ENCODE measurements around the gene SOX12. TPM values are rescaled to one million over a fixed set of nuclear protein-coding genes. Genes with fewer than 3 reads are reported as not detected.

Gene SOX12
- total RNA-seq, 1 experiment from 2014 or later = 59.1 TPM

DNA sequence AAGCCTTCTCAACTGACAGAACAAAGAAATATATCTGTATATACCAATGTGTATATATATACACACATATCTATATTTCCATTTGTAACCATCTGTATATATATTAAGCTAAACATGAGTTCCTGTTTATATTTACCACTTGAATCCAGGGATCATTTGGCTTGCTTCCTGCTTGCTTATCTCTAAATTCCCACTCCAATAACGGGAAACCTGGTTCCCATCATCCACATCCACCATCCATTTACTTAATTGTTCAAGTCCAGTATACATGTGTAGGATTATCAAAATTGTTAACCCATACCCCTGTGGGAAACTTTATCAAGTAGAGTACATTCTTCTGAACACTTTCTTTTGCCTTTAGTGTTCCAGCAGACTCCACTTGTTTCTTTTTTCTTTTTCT, 12.5 kb upstream of the SOX12 start:
- ChIA-PET CTCF (interaction anchor here (1.1 to 2.9 kb wide), 2 partner anchors 11 to 34 kb away, joined by 3 to 25 read pairs; no protein-coding TSS in a partner anchor), POLR2A (no interaction called here)
- H3K4me1 Mint-ChIP-seq = peaks cover 27% of the 10 kb centered on the region
- ATAC-seq (no peak), DNase-seq (ENCODE audit: low spot score) (no peak)
- H3K9me3 Mint-ChIP-seq = no peaks in the 10 kb centered on the region
- no peak overlapping the region for H3K27ac Mint-ChIP-seq
- H3K27me3 Mint-ChIP-seq (ENCODE audit: low read depth) = no peaks in the 10 kb centered on the region
- TF ChIP-seq, protein P1, sequence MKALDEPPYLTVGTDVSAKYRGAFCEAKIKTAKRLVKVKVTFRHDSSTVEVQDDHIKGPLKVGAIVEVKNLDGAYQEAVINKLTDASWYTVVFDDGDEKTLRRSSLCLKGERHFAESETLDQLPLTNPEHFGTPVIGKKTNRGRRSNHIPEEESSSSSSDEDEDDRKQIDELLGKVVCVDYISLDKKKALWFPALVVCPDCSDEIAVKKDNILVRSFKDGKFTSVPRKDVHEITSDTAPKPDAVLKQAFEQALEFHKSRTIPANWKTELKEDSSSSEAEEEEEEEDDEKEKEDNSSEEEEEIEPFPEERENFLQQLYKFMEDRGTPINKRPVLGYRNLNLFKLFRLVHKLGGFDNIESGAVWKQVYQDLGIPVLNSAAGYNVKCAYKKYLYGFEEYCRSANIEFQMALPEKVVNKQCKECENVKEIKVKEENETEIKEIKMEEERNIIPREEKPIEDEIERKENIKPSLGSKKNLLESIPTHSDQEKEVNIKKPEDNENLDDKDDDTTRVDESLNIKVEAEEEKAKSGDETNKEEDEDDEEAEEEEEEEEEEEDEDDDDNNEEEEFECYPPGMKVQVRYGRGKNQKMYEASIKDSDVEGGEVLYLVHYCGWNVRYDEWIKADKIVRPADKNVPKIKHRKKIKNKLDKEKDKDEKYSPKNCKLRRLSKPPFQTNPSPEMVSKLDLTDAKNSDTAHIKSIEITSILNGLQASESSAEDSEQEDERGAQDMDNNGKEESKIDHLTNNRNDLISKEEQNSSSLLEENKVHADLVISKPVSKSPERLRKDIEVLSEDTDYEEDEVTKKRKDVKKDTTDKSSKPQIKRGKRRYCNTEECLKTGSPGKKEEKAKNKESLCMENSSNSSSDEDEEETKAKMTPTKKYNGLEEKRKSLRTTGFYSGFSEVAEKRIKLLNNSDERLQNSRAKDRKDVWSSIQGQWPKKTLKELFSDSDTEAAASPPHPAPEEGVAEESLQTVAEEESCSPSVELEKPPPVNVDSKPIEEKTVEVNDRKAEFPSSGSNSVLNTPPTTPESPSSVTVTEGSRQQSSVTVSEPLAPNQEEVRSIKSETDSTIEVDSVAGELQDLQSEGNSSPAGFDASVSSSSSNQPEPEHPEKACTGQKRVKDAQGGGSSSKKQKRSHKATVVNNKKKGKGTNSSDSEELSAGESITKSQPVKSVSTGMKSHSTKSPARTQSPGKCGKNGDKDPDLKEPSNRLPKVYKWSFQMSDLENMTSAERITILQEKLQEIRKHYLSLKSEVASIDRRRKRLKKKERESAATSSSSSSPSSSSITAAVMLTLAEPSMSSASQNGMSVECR (CRISPR knock-in tag; IDR thresholded peaks at IDR 0.05; ENCODE audit: borderline replicate concordance) = no peak
- TF ChIP-seq CREB1 (CRISPR knock-in tag; IDR thresholded peaks at IDR 0.05) (no peak), KAT7 (CRISPR knock-in tag; IDR thresholded peaks at IDR 0.05; ENCODE audit: borderline replicate concordance) (no peak)
- no peak overlapping the region for H3K4me3 Mint-ChIP-seq
- H3K36me3 Mint-ChIP-seq = no peaks in the 10 kb centered on the region

DNA sequence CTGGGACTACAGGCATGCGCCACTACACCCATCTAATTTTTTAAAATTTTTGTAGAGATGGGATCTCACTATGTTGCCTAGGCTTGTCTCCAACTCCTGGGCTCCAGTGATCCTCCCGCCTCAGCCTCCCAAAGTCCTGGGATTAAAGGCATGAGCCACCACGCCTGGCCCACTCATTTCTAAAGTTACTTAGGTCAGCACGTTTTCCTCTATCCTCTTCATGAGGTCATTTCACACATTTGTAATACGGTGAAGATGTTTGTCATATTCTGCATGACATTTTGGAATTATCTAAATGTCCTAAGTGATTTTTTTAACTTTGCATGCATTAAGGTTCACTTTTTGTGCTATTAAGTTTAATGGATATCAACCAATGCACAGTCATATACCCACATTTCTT, 11.9 kb upstream of the SOX12 start:
- no peaks in the 10 kb centered on the region for H3K27me3 Mint-ChIP-seq (ENCODE audit: low read depth)
- ATAC-seq (no peak), DNase-seq (ENCODE audit: low spot score) (no peak)
- H3K4me1 Mint-ChIP-seq = peaks cover 22% of the 10 kb centered on the region
- H3K27ac Mint-ChIP-seq = no peak overlapping the region
- CTCF ChIA-PET = interaction anchor here (1.1 kb wide), 1 partner anchor 11 kb away, joined by 3 read pairs; no protein-coding TSS in a partner anchor
- H3K36me3 Mint-ChIP-seq = no peaks in the 10 kb centered on the region
- POLR2A ChIA-PET = no interaction called here
- TF ChIP-seq JAZF1 (CRISPR knock-in tag; IDR thresholded peaks at IDR 0.05) (no peak), CBFB (CRISPR knock-in tag; IDR thresholded peaks at IDR 0.05; ENCODE audit: low read depth) (no peak), NR3C1 (CRISPR knock-in tag; conservative IDR thresholded peaks at IDR 0.05; ENCODE audit: low read depth) (no peak), RORB (CRISPR knock-in tag; IDR thresholded peaks at IDR 0.05) (no peak)
- TF ChIP-seq, protein P2, sequence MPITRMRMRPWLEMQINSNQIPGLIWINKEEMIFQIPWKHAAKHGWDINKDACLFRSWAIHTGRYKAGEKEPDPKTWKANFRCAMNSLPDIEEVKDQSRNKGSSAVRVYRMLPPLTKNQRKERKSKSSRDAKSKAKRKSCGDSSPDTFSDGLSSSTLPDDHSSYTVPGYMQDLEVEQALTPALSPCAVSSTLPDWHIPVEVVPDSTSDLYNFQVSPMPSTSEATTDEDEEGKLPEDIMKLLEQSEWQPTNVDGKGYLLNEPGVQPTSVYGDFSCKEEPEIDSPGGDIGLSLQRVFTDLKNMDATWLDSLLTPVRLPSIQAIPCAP (CRISPR knock-in tag; IDR thresholded peaks at IDR 0.05) = no peak
- TF ChIP-seq, protein P3, sequence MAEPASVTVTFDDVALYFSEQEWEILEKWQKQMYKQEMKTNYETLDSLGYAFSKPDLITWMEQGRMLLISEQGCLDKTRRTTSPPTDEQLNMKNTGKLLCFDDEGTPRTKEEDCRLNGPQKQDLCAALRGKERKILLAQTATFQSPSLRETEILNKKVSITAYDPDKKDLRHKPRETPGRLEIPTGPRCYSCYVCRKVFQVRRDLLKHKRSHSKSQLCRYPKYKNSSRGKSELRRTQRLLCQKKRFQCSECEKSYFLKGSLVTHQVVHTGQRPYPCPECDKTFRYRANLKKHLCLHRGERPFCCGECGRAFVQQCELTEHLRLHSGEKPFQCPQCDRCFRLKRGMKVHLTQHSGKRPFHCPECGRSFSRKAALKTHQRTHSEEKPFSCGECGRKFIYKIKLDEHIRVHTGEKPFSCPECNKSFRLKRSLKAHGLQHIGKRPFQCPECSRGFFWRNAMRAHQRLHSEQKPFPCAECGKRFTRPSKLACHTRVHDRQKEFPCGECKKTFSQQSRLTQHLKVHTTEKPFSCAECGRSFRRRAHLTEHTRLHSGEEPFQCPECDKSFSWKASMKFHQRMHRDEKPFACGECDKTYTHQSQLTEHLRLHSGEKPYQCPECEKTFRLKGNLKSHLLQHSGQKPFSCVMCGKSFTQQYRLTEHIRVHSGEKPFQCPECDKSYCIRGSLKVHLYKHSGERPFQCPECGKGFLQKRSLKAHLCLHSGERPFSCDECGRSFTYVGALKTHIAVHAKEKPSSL (CRISPR knock-in tag; conservative IDR thresholded peaks at IDR 0.05) = no peak
- TF ChIP-seq, protein P4, sequence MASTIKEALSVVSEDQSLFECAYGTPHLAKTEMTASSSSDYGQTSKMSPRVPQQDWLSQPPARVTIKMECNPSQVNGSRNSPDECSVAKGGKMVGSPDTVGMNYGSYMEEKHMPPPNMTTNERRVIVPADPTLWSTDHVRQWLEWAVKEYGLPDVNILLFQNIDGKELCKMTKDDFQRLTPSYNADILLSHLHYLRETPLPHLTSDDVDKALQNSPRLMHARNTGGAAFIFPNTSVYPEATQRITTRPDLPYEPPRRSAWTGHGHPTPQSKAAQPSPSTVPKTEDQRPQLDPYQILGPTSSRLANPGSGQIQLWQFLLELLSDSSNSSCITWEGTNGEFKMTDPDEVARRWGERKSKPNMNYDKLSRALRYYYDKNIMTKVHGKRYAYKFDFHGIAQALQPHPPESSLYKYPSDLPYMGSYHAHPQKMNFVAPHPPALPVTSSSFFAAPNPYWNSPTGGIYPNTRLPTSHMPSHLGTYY (CRISPR knock-in tag; IDR thresholded peaks at IDR 0.05) = no peak
- H3K4me3 Mint-ChIP-seq = no peak overlapping the region
- no peaks in the 10 kb centered on the region for H3K9me3 Mint-ChIP-seq

DNA sequence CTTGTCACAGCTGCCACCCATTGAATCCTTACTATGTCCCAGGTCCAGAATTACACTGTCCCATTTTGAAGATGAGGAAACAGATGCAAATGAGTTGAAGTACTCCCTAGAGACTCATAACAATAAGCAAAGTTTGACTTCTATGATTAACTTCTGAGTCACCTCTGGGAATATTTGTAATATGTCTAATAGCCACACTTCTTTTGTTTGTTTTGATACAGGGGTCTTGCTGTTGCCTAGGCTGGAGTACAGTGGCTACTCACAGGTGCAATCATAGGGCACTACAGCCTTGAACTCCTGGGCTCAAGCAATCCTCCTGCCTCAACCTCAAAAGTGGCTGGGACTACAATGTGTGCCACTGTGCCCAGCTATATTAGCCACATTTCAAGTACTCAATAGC, 11.4 kb upstream of the SOX12 start:
- Mint-ChIP-seq H3K4me3 (no peak overlapping the region), H3K36me3 (no peaks in the 10 kb centered on the region), H3K9me3 (no peaks in the 10 kb centered on the region), H3K27me3 (ENCODE audit: low read depth) (no peaks in the 10 kb centered on the region), H3K27ac (no peak overlapping the region), H3K4me1 (peaks cover 16% of the 10 kb centered on the region)
- no peak for ATAC-seq
- no peak for DNase-seq (ENCODE audit: low spot score)
- POLR2A ChIA-PET = interaction anchor here (1.0 kb wide), 1 partner anchor 10 kb away, joined by 3 read pairs; no protein-coding TSS in a partner anchor
- CTCF ChIA-PET = no interaction called here
- TF ChIP-seq, protein P5, sequence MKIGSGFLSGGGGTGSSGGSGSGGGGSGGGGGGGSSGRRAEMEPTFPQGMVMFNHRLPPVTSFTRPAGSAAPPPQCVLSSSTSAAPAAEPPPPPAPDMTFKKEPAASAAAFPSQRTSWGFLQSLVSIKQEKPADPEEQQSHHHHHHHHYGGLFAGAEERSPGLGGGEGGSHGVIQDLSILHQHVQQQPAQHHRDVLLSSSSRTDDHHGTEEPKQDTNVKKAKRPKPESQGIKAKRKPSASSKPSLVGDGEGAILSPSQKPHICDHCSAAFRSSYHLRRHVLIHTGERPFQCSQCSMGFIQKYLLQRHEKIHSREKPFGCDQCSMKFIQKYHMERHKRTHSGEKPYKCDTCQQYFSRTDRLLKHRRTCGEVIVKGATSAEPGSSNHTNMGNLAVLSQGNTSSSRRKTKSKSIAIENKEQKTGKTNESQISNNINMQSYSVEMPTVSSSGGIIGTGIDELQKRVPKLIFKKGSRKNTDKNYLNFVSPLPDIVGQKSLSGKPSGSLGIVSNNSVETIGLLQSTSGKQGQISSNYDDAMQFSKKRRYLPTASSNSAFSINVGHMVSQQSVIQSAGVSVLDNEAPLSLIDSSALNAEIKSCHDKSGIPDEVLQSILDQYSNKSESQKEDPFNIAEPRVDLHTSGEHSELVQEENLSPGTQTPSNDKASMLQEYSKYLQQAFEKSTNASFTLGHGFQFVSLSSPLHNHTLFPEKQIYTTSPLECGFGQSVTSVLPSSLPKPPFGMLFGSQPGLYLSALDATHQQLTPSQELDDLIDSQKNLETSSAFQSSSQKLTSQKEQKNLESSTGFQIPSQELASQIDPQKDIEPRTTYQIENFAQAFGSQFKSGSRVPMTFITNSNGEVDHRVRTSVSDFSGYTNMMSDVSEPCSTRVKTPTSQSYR (CRISPR knock-in tag; IDR thresholded peaks at IDR 0.05) = no peak
- TF ChIP-seq MXD4 (CRISPR knock-in tag; IDR thresholded peaks at IDR 0.05; ENCODE audit: borderline replicate concordance) = no peak
- no peak for TF ChIP-seq PRRX2 (CRISPR knock-in tag; IDR thresholded peaks at IDR 0.05)
- no peak for TF ChIP-seq TEAD4 (CRISPR knock-in tag; IDR thresholded peaks at IDR 0.05)
- TF ChIP-seq ZNF232 (CRISPR knock-in tag; IDR thresholded peaks at IDR 0.05) = no peak
- TF ChIP-seq NR3C1 (CRISPR knock-in tag; conservative IDR thresholded peaks at IDR 0.05; ENCODE audit: low read depth) = no peak
- TF ChIP-seq, protein P6, sequence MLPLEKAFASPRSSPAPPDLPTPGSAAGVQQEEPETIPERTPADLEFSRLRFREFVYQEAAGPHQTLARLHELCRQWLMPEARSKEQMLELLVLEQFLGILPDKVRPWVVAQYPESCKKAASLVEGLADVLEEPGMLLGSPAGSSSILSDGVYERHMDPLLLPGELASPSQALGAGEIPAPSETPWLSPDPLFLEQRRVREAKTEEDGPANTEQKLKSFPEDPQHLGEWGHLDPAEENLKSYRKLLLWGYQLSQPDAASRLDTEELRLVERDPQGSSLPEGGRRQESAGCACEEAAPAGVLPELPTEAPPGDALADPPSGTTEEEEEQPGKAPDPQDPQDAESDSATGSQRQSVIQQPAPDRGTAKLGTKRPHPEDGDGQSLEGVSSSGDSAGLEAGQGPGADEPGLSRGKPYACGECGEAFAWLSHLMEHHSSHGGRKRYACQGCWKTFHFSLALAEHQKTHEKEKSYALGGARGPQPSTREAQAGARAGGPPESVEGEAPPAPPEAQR (CRISPR knock-in tag; IDR thresholded peaks at IDR 0.05) = no peak

Data from WTC11 (cell line).